HCT116 (cell line): ENCODE measurements around the gene MTX2. TPM values are rescaled to one million over a fixed set of nuclear protein-coding genes. Genes with fewer than 3 reads are reported as not detected.

Source experiments
- ATAC-seq: fragments of 200-7000 bp; cut with Tn5 transposase; 2 replicates; pipeline ENCODE4 v1.9.1; 2020; ENCODE audit warnings: mild to moderate bottlenecking, moderate library complexity
- BruUV-seq: library from RNA; stranded (reverse); fragments of 400-500 nt; replicated peaks from 2 replicates; lab custom pipeline; 2021; lab: Mats Ljungman, UMichigan
- CTCF ChIA-PET: fragments of 300-600 bp; sonication (Branson Sonifier 250); formaldehyde crosslinking; loops from one replicate; lab custom pipeline; 2021; ENCODE audit warnings: antibody characterized with exemption; lab: Charles Lee
- POLR2A ChIA-PET: fragments of 300-600, 350-600 bp; sonication (Branson Sonifier 250); formaldehyde crosslinking; loops from one replicate; lab custom pipeline; 2021; ENCODE audit warnings: antibody characterized with exemption; lab: Charles Lee
- RAD21 ChIA-PET, 2 experiments: fragments of 300-600 bp; sonication (Branson Sonifier 250); formaldehyde crosslinking; loops; one replicate each; lab custom pipeline; 2023; ENCODE audit warnings: low total read pairs in 2 of 2; ENCODE audit not compliant: uncharacterized antibody in 2 of 2, unreplicated experiment in 2 of 2, low non-redundant PET in 1 of 2; lab: Charles Lee
- DNase-seq: peaks from one replicate; pipeline ENCODE4 v3.0.0-alpha.2; 2010; ENCODE audit warnings: low read depth, low spot score
- H2AFZ ChIP-seq: fragments of 200-600 bp; shearing (Covaris generic), sonication (generic); 2 replicates; pipeline ENCODE4 v1.6.1; 2017; ENCODE audit warnings: low read depth, mixed run types, mixed read lengths, antibody characterized with exemption, low read length; ENCODE audit not compliant: poor library complexity, severe bottlenecking
- H3K27ac ChIP-seq: 2 replicates; pipeline ENCODE4 v1.5.1; 2012; ENCODE audit warnings: low read depth, low read length
- H3K27me3 ChIP-seq: fragments of 200-600 bp; sonication (generic); 2 replicates; pipeline ENCODE4 v1.6.1; 2016; ENCODE audit warnings: mixed run types, low read length, mixed read lengths; ENCODE audit not compliant: insufficient read depth
- H3K36me3 ChIP-seq, 2 experiments: fragments of 200-500 bp in 1 of 2; fragments of 200-600 bp in 1 of 2; sonication (Bioruptor generic) in 1 of 2; sonication (generic) in 1 of 2; 2 replicates each; pipeline versions ENCODE4 v1.5.1 to v1.6.1; 2014 to 2016; ENCODE audit warnings: low read length in 2 of 2, inconsistent platforms in 1 of 2, mixed read lengths in 1 of 2, mixed run types in 1 of 2; ENCODE audit not compliant: insufficient read depth in 2 of 2, control insufficient read depth in 1 of 2
- H3K4me1 ChIP-seq, 2 experiments: fragments of 200-600 bp in 1 of 2; sonication (generic) in 1 of 2; 2 replicates each; pipeline versions ENCODE4 v1.5.1 to v1.6.1; 2012 to 2017; ENCODE audit warnings: low read length in 2 of 2, inconsistent platforms in 1 of 2, mild to moderate bottlenecking in 1 of 2, mixed read lengths in 1 of 2, mixed run types in 1 of 2, moderate library complexity in 1 of 2; ENCODE audit not compliant: insufficient read depth in 2 of 2, control insufficient read depth in 1 of 2
- H3K4me2 ChIP-seq: fragments of 200-600 bp; sonication (generic); 2 replicates; pipeline ENCODE4 v1.6.1; 2017; ENCODE audit warnings: mixed run types, low read length, mixed read lengths
- H3K4me3 ChIP-seq, 2 experiments: fragments of 200-600 bp in 1 of 2; sonication (generic) in 1 of 2; replicated peaks in 1 of 2; 2 replicates each; pipeline ENCODE4 v1.5.1; 2011 to 2016; ENCODE audit warnings: low read length in 2 of 2, control low read depth in 1 of 2, low read depth in 1 of 2, mild to moderate bottlenecking in 1 of 2, mixed read lengths in 1 of 2, mixed run types in 1 of 2
- H3K79me2 ChIP-seq: fragments of 200-600 bp; sonication (generic); 2 replicates; pipeline ENCODE4 v1.6.1; 2017; ENCODE audit warnings: mild to moderate bottlenecking, mixed run types, low read length, moderate library complexity, mixed read lengths; ENCODE audit not compliant: insufficient read depth
- H3K9ac ChIP-seq: fragments of 200-600 bp; sonication (generic); 2 replicates; pipeline ENCODE4 v1.6.1; 2016; ENCODE audit warnings: low read length, mixed read lengths
- H3K9me2 ChIP-seq: fragments of 200-600 bp; sonication (generic), shearing (Covaris generic); 2 replicates; pipeline ENCODE4 v1.6.1; 2017; ENCODE audit warnings: mixed run types, mild to moderate bottlenecking, moderate library complexity; ENCODE audit not compliant: insufficient read depth
- H3K9me3 ChIP-seq, 2 experiments: fragments of 200-500 bp in 1 of 2; fragments of 200-600 bp in 1 of 2; sonication (Bioruptor generic) in 1 of 2; sonication (generic) in 1 of 2; 2 replicates each; pipeline ENCODE4 v1.6.1; 2014 to 2017; ENCODE audit warnings: low read length in 2 of 2, mixed read lengths in 2 of 2, inconsistent platforms in 1 of 2, low read depth in 1 of 2, mild to moderate bottlenecking in 1 of 2, mixed run types in 1 of 2, moderate library complexity in 1 of 2; ENCODE audit not compliant: control insufficient read depth in 1 of 2, insufficient read depth in 1 of 2
- H4K20me1 ChIP-seq: fragments of 200-600 bp; sonication (generic), shearing (Covaris generic); 2 replicates; pipeline ENCODE4 v1.6.1; 2017; ENCODE audit warnings: mixed run types, mild to moderate bottlenecking, moderate library complexity; ENCODE audit not compliant: insufficient read depth
- ATF3 ChIP-seq: IDR thresholded peaks from 2 replicates; pipeline ENCODE4 v1.6.1; 2012
- CEBPB ChIP-seq: IDR thresholded peaks from 2 replicates; pipeline ENCODE4 v1.6.1; 2012; ENCODE audit warnings: low read depth
- EGR1 ChIP-seq: IDR thresholded peaks from 2 replicates; pipeline ENCODE4 v1.6.1; 2012; ENCODE audit warnings: low read depth
- EZH2phosphoT487 ChIP-seq: fragments of 200-600 bp; IDR thresholded peaks from 2 replicates; pipeline ENCODE4 v1.6.1; 2018; ENCODE audit warnings: antibody characterized with exemption, borderline replicate concordance
- FOSL1 ChIP-seq: IDR thresholded peaks from 2 replicates; pipeline ENCODE4 v1.6.1; 2012; ENCODE audit warnings: low read depth
- MAX ChIP-seq: IDR thresholded peaks from 2 replicates; pipeline ENCODE4 v1.6.1; 2012
- SRF ChIP-seq: IDR thresholded peaks from 2 replicates; pipeline ENCODE4 v1.6.1; 2012; ENCODE audit warnings: low read depth
- ZBTB33 ChIP-seq: IDR thresholded peaks from 2 replicates; pipeline ENCODE4 v1.6.1; 2011; ENCODE audit warnings: mild to moderate bottlenecking, low read length, moderate library complexity; ENCODE audit not compliant: insufficient replicate concordance; ENCODE audit errors: extremely low read depth
- ZFX ChIP-seq: fragments of 450-650 bp; IDR thresholded peaks from 2 replicates; pipeline ENCODE4 v1.6.1; 2017
- intact Hi-C: fragments of 100-400 bp; cut with micrococcal nuclease; formaldehyde crosslinking; loops from 2 replicates; pipeline ENCODE4 v1.10.0; 2022
- total RNA-seq: library from RNA; stranded (reverse); gene quantifications from one replicate; pipeline ENCODE4 v1.2.1, GENCODE V29; 2021; ENCODE audit not compliant: unreplicated experiment

The MTX2 gene
- total RNA-seq, 1 experiment from 2014 or later: 38.9 TPM

GRCh38 chr2:176383100-176383499 lies 113.9 kb downstream of the MTX2 start:
- H3K27ac ChIP-seq: no peak overlapping the region
- no TSS peak for BruUV-seq
- no peak for ATAC-seq
- intact Hi-C loops: no loop called here
- no peak for DNase-seq
- H3K9ac ChIP-seq: no peak overlapping the region
- H2AFZ ChIP-seq: no peak overlapping the region
- no peaks in the 10 kb centered on the region for H4K20me1 ChIP-seq
- peaks cover 4 to 11% of the 10 kb centered on the region in 2 experiments; a peak in 3 of 4 replicates for H3K9me3 ChIP-seq
- no peaks in the 10 kb centered on the region; the same call in 1 of the 2 replicates for H3K9me2 ChIP-seq
- TF ChIP-seq EGR1 (no peak), ZFX (no peak), EZH2phosphoT487 (no peak), CEBPB (no peak), FOSL1 (no peak), SRF (no peak), MAX (no peak), ATF3 (no peak), ZBTB33 (no peak)
- no peaks in the 10 kb centered on the region for H3K4me1 ChIP-seq
- H3K79me2 ChIP-seq: no peaks in the 10 kb centered on the region
- ChIA-PET CTCF (interaction anchor here (1.4 kb wide), 1 partner anchor 72 kb away, joined by 3 read pairs; no protein-coding TSS in a partner anchor), RAD21 (no interaction called here), POLR2A (no interaction called here)
- no peak overlapping the region for H3K4me3 ChIP-seq
- no peak overlapping the region for H3K4me2 ChIP-seq
- H3K36me3 ChIP-seq: no peaks in the 10 kb centered on the region
- no peaks in the 10 kb centered on the region for H3K27me3 ChIP-seq
